Hepatic stellate cell (primary cell): ENCODE results near the gene VKORC1.

Experiments
- DNase-seq: peaks from one replicate; pipeline ENCODE4 v3.0.0; 2011; ENCODE audit warnings: low spot score

VKORC1 gene

GRCh38 chr16:31063495-31063842, 31.1 kb downstream of the VKORC1 start:
- DNase-seq = no peak

GRCh38 chr16:31061813-31062440, 32.7 kb downstream of the VKORC1 start:
- DNase-seq = no peak

GRCh38 chr16:31061126-31061812, 33.3 kb downstream of the VKORC1 start:
- no peak for DNase-seq

GRCh38 chr16:31055613-31056012, 39.0 kb downstream of the VKORC1 start:
- no peak for DNase-seq

- DNase-seq = peak; percentile 96
Observed at GRCh38 chr16:31052114-31052513, 42.5 kb downstream of the VKORC1 start.

GRCh38 chr16:31050280-31051030, 44.1 kb downstream of the VKORC1 start:
- DNase-seq = no peak

- DNase-seq = no peak
Observed at GRCh38 chr16:31043898-31044481, 50.6 kb downstream of the VKORC1 start.

GRCh38 chr16:31043352-31043751, 51.2 kb downstream of the VKORC1 start:
- no peak for DNase-seq

GRCh38 chr16:31042866-31043265, 51.7 kb downstream of the VKORC1 start:
- no peak for DNase-seq
